ENCODE results near the gene RASSF5. TPM values are rescaled to one million over a fixed set of nuclear protein-coding genes. Genes with fewer than 3 reads are reported as not detected.
"Not testable (repeated sequence)": the region's sequence is repeated elsewhere in the genome, so short reads cannot be mapped to it uniquely, and the experiment has no call there.

RASSF5 gene
- total RNA-seq, 2 experiments from 2014 or later, result 184 to 216 TPM

DNA sequence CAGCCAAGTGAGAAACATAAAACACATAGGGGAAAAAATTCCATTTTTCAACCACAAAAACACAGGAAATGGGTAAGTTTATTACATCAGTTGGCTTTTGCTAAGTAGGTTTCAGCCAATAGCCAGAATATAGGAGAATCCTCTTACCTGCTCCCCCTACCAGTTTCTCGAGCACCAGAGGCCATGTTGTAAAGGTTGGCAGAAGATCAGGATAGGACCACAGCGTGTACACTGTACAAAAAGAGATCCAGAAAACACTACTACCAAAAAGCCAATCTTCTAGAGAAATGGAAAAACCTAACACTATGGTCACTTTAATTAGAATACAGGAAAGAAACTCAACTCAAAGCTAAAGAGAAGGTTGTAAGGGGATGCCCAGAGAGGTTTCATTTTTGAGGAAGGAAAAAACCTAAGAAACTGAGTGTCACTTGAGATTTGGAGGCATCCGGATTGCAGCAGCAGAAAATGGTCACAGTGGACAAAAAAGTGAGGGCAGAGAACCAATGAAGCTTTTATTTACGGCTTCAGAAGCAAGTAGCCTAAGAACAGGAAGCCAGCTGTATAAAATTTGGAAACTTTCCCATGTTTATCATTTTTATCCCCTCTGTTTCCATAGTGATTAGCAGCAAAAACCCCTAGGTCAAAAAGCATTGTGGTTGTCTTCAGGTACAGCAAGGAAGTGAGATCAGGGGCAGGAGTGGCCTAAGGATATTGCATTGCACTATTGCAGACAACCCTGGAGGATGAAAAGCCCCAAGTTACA lies 102.1 kb downstream of the RASSF5 start:
- Mint-ChIP-seq H3K4me3 (peak overlapping the region; percentile 32), H3K27me3 (no peaks in the 10 kb centered on the region), H3K9me3 (ENCODE audit: low read depth) (no peaks in the 10 kb centered on the region), H3K4me1 (peaks cover 46% of the 10 kb centered on the region), H3K27ac (peak overlapping the region; percentile 86), H3K36me3 (peaks cover 22% of the 10 kb centered on the region)
- CTCF ChIA-PET, result interaction anchor here (0.6 to 8.3 kb wide), 18 partner anchors 17 to 895 kb away, joined by 3 to 63 read pairs (median 4); partner anchors contain the start of genes DYRK3 and MAPKAPK2
- ATAC-seq, result no peak
- DNase-seq, result no peak

DNA sequence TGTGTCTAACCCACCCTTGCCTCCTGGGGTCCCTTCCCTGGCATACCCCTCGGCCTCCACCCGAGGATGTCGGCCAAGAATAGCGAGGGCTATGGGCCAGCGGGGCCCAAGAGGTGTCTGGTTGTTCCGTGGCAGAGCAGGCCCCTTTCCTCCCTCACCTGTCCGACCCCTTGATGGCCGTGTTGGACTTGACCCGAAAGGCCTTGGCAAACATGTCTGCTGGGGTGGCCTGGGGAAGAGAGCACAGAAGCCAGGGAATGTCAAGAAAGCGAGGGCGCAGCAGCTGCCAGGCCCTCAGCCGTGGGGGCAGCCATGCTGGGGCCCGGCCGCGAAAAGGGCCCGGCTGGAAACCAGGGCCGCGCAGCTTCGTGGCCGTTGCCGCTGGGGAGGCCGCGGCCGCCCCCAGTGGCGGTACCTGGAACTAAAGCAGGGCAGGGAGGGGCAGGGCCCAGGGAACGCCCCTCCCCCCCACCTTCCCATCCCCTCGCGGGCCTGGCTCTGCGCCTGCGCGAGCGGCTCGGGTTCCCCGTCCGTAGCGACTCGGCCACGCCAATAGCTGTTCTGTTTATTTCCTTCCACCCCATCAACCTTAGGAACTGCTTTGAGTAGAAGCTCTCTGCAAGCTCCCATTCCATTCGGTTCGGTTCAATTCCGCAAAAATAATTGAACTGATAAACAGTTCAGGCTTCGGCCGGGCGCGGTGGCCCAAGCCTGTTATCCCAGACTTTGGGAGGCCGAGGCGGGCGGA lies 105.0 kb downstream of the RASSF5 start, which contains the start of gene EIF2D:
Gene EIF2D (minus strand): TSS at position 337 of the 748 bp plus-strand sequence. CDS start 123 bp downstream, at position 214.
- H3K27me3 Mint-ChIP-seq, result peaks cover 6% of the 10 kb centered on the region
- peaks cover 14% of the 10 kb centered on the region for H3K36me3 Mint-ChIP-seq
- peak within 1 kb of the TSS; percentile 93 for H3K27ac Mint-ChIP-seq
- CTCF ChIA-PET, result interaction anchor here (0.6 to 8.3 kb wide), 35 partner anchors 8 to 205 kb away, joined by 3 to 63 read pairs (median 7); partner anchors contain the start of genes DYRK3, IKBKE and RASSF5
- peak; percentile 98 for ATAC-seq
- H3K4me1 Mint-ChIP-seq, result peaks cover 40% of the 10 kb centered on the region
- H3K4me3 Mint-ChIP-seq, result peak within 1 kb of the TSS; percentile 87
- H3K9me3 Mint-ChIP-seq (ENCODE audit: low read depth), result no peaks in the 10 kb centered on the region
- DNase-seq, result peak; percentile 95

DNA sequence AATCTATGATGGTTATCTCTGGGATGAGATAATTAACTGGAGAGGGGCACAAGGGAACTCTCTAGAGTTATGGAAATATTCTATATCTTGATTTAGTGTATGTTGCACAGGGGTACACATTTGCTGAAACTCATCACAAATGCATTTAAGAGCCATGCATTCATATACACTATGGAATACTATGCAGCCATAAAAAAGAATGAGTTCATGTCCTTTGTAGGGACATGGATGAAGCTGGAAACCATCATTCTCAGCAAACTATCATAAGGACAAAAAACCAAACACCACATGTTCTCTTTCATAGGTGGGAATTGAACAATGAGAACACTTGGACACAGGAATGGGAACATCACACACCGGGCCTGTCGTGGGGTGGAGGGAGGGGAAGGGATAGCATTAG lies 119.1 kb downstream of the RASSF5 start:
- H3K36me3 Mint-ChIP-seq; ATAC-seq; H3K4me1 Mint-ChIP-seq; H3K9me3 Mint-ChIP-seq (ENCODE audit: low read depth); H3K4me3 Mint-ChIP-seq; H3K27ac Mint-ChIP-seq; DNase-seq: not testable (repeated sequence)
- peaks cover 35% of the 10 kb centered on the region for H3K27me3 Mint-ChIP-seq
- CTCF ChIA-PET, result interaction anchor here (1.2 to 8.1 kb wide), 5 partner anchors 9 to 108 kb away, joined by 3 to 97 read pairs (median 7); partner anchors contain the start of genes DYRK3 and EIF2D

DNA sequence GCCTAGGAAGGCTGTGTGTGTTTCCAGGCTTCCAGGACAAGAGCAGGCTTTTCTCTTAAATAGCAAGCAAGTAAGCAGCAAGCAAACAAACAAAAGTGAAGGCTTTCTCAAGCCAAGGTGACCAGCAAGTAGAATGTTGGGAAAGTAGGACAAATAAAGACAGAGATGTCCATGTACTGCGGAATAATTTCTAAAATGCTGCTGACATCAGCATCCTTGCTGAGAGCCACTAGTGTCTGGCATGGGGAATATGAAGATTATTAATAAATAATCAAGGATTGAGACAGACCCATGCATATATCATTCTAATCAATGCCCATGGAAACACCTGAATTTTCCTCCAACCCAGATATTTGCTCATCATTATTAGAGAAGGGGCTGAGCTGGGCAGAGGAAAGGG lies 121.6 kb downstream of the RASSF5 start:
- peaks cover 45% of the 10 kb centered on the region for H3K27me3 Mint-ChIP-seq
- no peak overlapping the region for H3K27ac Mint-ChIP-seq
- H3K4me1 Mint-ChIP-seq, result no peaks in the 10 kb centered on the region
- ATAC-seq, result no peak
- peaks cover 2% of the 10 kb centered on the region for H3K9me3 Mint-ChIP-seq (ENCODE audit: low read depth)
- CTCF ChIA-PET, result interaction anchor here (1.1 to 8.1 kb wide), 7 partner anchors 18 to 150 kb away, joined by 3 to 97 read pairs (median 3); partner anchors contain the start of gene EIF2D
- no peak overlapping the region for H3K4me3 Mint-ChIP-seq
- peaks cover 3% of the 10 kb centered on the region for H3K36me3 Mint-ChIP-seq
- DNase-seq, result no peak

DNA sequence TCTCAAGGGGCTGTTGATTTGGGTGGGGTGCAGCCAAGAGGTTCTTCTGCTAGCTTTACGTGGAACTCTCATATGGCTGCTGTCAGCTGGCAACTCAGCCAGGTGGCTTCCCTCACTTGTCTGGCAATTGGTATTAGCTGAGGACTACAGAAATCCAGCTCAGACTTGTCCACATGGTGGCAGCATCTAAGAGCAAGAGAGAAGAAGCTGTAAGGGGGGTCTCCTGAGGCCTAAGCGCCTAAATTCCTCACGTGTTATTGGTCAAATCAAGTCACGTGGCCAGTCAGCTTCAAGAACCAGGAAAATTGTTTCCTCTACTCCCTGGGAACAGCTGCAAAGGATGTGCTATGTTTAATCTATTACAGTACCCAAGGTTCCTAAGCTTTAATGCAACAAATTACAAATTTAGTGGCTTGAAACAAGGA lies 123.8 kb downstream of the RASSF5 start:
- Mint-ChIP-seq H3K36me3 (peaks cover 1% of the 10 kb centered on the region), H3K9me3 (ENCODE audit: low read depth) (no peaks in the 10 kb centered on the region), H3K27ac (no peak overlapping the region), H3K27me3 (peaks cover 35% of the 10 kb centered on the region), H3K4me3 (no peak overlapping the region), H3K4me1 (peaks cover 15% of the 10 kb centered on the region)
- ATAC-seq (no peak), DNase-seq (peak; percentile 53)
- CTCF ChIA-PET, result interaction anchor here (0.6 to 8.1 kb wide), 23 partner anchors 9 to 351 kb away, joined by 3 to 97 read pairs (median 4); partner anchors contain the start of gene EIF2D

DNA sequence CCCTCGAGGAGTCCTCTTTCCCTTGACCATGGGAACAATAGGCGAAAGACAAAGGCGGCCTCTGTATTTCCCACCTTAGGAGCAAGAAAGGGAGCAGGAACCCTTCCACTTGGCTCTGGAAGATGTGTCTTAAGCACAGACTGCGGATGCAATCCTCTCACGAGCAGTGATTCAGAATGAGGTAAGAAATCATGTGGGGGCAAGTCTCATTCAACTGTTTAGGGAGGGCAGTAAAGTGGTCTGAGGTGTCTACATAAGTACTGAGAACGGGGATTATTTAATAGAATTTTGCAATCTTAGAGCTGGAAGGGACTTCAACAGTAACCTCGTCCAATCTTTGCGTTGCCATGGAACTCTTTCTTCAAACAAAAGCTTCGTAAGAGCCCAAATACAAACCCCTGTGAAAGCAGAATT lies 126.4 kb downstream of the RASSF5 start:
- DNase-seq (no peak), ATAC-seq (no peak)
- H3K36me3 Mint-ChIP-seq, result no peaks in the 10 kb centered on the region
- no peak overlapping the region for H3K27ac Mint-ChIP-seq
- no peaks in the 10 kb centered on the region for H3K9me3 Mint-ChIP-seq (ENCODE audit: low read depth)
- peaks cover 26% of the 10 kb centered on the region for H3K27me3 Mint-ChIP-seq
- CTCF ChIA-PET, result interaction anchor here (0.8 to 19.9 kb wide), 14 partner anchors 12 to 349 kb away, joined by 3 to 418 read pairs (median 6); partner anchors contain the start of genes EIF2D and IKBKE
- peaks cover 30% of the 10 kb centered on the region for H3K4me1 Mint-ChIP-seq
- no peak overlapping the region for H3K4me3 Mint-ChIP-seq

DNA sequence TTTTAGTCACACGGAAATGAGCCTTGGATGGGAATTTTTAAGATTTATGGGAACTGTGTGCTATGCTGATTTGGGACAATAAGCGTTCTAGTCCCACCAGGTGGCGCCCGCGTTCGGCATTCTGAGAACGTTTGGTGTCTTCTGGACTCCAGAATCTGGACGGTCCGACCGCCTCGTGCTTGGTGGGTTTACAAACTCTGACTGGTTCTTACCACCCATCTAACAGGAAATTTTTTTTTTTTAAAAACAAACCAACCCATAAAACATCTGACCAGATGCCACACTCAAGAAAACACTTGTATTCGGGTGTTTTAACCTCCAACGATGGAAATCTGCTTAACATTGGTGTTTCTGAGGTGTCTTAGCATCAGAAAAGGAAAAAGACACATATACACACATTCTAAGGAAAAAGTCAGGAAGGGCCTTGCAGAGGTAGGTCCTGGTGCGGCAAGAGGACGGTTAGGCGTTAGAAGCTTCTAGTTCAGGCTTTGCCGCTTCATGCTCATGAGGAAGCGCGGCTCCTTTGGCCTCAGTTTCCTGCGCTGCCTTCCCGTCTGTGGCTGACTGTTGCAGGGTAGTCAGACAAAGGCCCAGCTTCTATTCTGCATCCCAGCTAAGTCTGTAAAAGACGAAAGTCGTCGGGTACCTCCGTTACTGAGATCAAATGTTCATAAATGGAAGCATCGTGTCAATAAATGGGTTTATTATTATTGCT lies 127.2 kb downstream of the RASSF5 start:
- CTCF ChIA-PET, result interaction anchor here (0.7 to 19.9 kb wide), 39 partner anchors 8 to 415 kb away, joined by 3 to 418 read pairs (median 5); partner anchors contain the start of genes EIF2D, FCMR, IKBKE and RASSF5
- DNase-seq (peak; percentile 86), ATAC-seq (no peak)
- H3K4me1 Mint-ChIP-seq, result peaks cover 33% of the 10 kb centered on the region
- peaks cover 22% of the 10 kb centered on the region for H3K27me3 Mint-ChIP-seq
- no peaks in the 10 kb centered on the region for H3K36me3 Mint-ChIP-seq
- H3K9me3 Mint-ChIP-seq (ENCODE audit: low read depth), result no peaks in the 10 kb centered on the region
- H3K27ac Mint-ChIP-seq, result peak overlapping the region; percentile 91
- peak overlapping the region; percentile 76 for H3K4me3 Mint-ChIP-seq

DNA sequence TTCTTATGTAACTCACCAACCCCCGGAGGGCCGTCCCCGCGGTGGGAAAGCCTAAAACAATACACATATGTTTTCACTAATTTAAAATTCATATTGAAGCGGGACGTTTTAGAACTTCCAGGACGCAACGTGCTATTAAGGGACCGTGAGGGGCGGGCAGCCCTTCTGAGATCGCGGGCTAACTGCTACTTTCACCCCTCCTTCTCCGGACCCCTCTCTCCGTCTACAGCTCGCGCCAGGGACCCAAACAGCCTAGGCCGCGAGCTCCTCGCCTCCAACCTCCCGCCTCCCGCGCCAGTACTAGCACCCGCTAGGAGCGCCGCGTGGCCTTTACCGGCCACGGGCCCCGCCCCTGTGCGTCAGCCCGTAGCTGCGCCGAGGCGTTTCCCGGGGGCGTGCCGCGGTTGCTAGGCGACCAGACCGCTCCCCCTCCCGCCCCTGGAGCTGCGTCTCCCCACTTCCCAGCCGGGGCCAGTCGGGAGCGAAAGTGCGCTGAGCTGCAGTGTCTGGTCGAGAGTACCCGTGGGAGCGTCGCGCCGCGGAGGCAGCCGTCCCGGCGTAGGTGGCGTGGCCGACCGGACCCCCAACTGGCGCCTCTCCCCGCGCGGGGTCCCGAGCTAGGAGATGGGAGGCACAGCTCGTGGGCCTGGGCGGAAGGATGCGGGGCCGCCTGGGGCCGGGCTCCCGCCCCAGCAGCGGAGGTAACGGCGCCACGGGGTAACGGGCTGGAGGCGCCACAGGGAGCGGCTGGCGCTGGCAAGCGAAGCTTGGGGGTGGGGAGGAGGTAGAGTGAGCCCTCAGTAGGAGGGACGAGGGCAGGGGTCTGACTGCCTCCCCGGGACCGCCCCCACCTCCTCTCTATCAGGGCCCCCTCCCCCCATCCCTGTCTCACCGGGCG lies 128.0 kb downstream of the RASSF5 start, which contains the start of gene DYRK3:
Gene DYRK3 (plus strand): TSS at position 457 of the 898 bp plus-strand sequence. CDS start 168 bp downstream, at position 625.
- peaks cover 19% of the 10 kb centered on the region for H3K27me3 Mint-ChIP-seq
- peak within 1 kb of the TSS; percentile 91 for H3K27ac Mint-ChIP-seq
- CTCF ChIA-PET, result interaction anchor here (0.6 to 19.9 kb wide), 41 partner anchors 9 to 414 kb away, joined by 3 to 418 read pairs (median 5); partner anchors contain the start of genes EIF2D, FCMR, IKBKE and RASSF5
- H3K36me3 Mint-ChIP-seq, result peaks cover 3% of the 10 kb centered on the region
- ATAC-seq, result peak; percentile 93
- peak; percentile 96 for DNase-seq
- no peaks in the 10 kb centered on the region for H3K9me3 Mint-ChIP-seq (ENCODE audit: low read depth)
- H3K4me1 Mint-ChIP-seq, result peaks cover 33% of the 10 kb centered on the region
- H3K4me3 Mint-ChIP-seq, result peak within 1 kb of the TSS; percentile 76

DNA sequence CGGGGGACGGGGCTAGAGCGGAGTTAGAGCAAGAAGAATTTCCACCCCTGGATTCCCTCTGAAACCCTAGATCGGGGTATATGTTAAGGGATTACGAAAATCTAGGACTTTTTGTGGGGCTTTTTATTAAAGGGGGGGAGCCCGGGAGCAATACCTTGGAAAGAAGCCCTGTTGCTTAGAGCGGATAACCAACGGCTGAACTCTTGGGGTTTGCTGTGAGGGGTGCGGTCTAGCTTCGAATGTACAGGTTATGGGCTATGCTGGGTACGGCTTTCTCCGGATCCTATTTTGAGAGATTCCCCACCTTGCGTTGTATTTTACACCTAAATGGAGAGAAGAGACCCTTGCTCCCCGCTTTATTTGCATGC lies 128.6 kb downstream of the RASSF5 start:
- DNase-seq (peak; percentile 47), ATAC-seq (peak; percentile 0)
- peak overlapping the region; percentile 76 for H3K4me3 Mint-ChIP-seq
- H3K27me3 Mint-ChIP-seq, result peaks cover 19% of the 10 kb centered on the region
- CTCF ChIA-PET, result interaction anchor here (0.6 to 19.9 kb wide), 25 partner anchors 10 to 414 kb away, joined by 3 to 418 read pairs (median 7); partner anchors contain the start of genes EIF2D, IKBKE and RASSF5
- H3K27ac Mint-ChIP-seq, result peak overlapping the region; percentile 57
- H3K4me1 Mint-ChIP-seq, result peaks cover 33% of the 10 kb centered on the region
- peaks cover 5% of the 10 kb centered on the region for H3K36me3 Mint-ChIP-seq
- no peaks in the 10 kb centered on the region for H3K9me3 Mint-ChIP-seq (ENCODE audit: low read depth)

DNA sequence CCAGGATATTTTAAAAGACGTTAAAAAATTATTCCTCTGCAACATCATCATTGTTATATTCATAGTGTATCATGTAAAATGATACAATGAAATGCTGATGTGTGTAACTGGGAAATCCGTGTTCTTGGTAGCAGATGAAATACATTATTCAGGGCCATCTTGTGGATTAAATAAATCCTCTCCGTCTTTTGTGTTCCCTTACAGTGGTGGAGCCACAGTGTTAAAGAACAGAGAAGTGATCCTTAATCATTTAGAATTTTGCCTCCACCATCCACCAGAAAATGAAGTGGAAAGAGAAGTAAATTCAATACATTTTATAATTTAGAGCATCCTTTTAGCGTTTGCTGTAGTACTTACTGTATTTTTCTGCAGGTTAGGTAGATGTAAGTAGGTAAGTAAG lies 129.3 kb downstream of the RASSF5 start:
- ATAC-seq (no peak), DNase-seq (no peak)
- Mint-ChIP-seq H3K4me1 (peaks cover 33% of the 10 kb centered on the region), H3K9me3 (ENCODE audit: low read depth) (no peaks in the 10 kb centered on the region), H3K27ac (no peak overlapping the region), H3K4me3 (no peak overlapping the region), H3K36me3 (peaks cover 9% of the 10 kb centered on the region), H3K27me3 (peaks cover 17% of the 10 kb centered on the region)
- CTCF ChIA-PET, result interaction anchor here (1.4 to 19.9 kb wide), 3 partner anchors 25 to 345 kb away, joined by 3 to 418 read pairs (median 13); no protein-coding TSS in a partner anchor

DNA sequence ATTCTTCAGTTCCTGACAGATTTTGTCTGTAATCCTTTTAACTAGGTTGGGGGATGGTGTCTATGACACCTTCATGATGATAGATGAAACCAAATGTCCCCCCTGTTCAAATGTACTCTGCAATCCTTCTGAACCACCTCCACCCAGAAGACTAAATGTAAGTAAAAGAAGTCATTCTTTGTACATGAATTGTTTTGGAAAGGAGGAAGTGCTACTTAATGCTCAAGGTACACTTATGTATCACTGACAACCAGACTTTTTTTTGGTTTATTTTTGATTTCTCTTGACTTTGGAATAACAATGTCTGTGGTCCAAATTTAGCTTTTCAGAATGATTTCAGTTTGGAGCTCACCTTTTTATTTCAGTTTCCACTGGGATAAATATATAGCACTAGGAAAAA lies 130.3 kb downstream of the RASSF5 start:
- H3K4me3 Mint-ChIP-seq, result no peak overlapping the region
- H3K36me3 Mint-ChIP-seq, result peaks cover 15% of the 10 kb centered on the region
- H3K27ac Mint-ChIP-seq, result no peak overlapping the region
- no peaks in the 10 kb centered on the region for H3K9me3 Mint-ChIP-seq (ENCODE audit: low read depth)
- H3K4me1 Mint-ChIP-seq, result peaks cover 33% of the 10 kb centered on the region
- ATAC-seq, result no peak
- peaks cover 7% of the 10 kb centered on the region for H3K27me3 Mint-ChIP-seq
- DNase-seq, result no peak
- CTCF ChIA-PET, result interaction anchor here (0.7 to 19.9 kb wide), 4 partner anchors 24 to 92 kb away, joined by 3 to 418 read pairs (median 3); no protein-coding TSS in a partner anchor

Data from activated CD8-positive, alpha-beta memory T cell treated with anti-CD3 and anti-CD28 coated beads, Interleukin-2, amount 10 ng/mL, durations not matched to agents 7 days and 5 days (primary cell).